Vagina (tissue), 2 donors: ENCODE measurements around the gene ATP8B3. TPM values are rescaled to one million over a fixed set of nuclear protein-coding genes. Genes with fewer than 3 reads are reported as not detected.

Source experiments
- DNase-seq, 2 donors: peaks; one replicate each; pipeline ENCODE4 v3.0.0-alpha.2; 2017; ENCODE audit errors: extremely low spot score in 2 of 2
- H3K27ac ChIP-seq: fragments of 200-600 bp; sonication (generic); one replicate; pipeline ENCODE4 v1.5.1; 2019
- H3K27me3 ChIP-seq: fragments of 200-600 bp; sonication (generic); one replicate; pipeline ENCODE4 v1.5.1; 2019
- H3K36me3 ChIP-seq, 2 donors: fragments of 200-600 bp; sonication (generic); one replicate each; pipeline ENCODE4 v1.5.1; 2017 to 2019
- H3K4me1 ChIP-seq: fragments of 200-600 bp; sonication (generic); one replicate; pipeline ENCODE4 v1.5.1; 2019
- H3K4me3 ChIP-seq, 2 donors: fragments of 200-600 bp; sonication (generic); 1 replicate in 1 of 2; 2 replicates in 1 of 2; pipeline ENCODE4 v1.5.1; 2016 to 2019
- H3K9me3 ChIP-seq: fragments of 200-600 bp; sonication (generic); one replicate; pipeline ENCODE4 v1.5.1; 2019
- CTCF ChIP-seq, 3 experiments: fragments of 450-650 bp in 2 of 3; fragments of 200-600 bp in 1 of 3; sonication (generic) in 1 of 3; IDR thresholded peaks; one replicate each; pipeline ENCODE4 v1.5.1; 2017 to 2019; ENCODE audit warnings: antibody characterized with exemption in 3 of 3, mild to moderate bottlenecking in 2 of 3, moderate library complexity in 2 of 3
- POLR2A ChIP-seq, 2 donors: fragments of 450-650 bp; IDR thresholded peaks; one replicate each; pipeline ENCODE4 v1.6.1; 2017; ENCODE audit warnings: antibody characterized with exemption in 2 of 2, mild to moderate bottlenecking in 2 of 2, moderate library complexity in 2 of 2
- POLR2AphosphoS5 ChIP-seq, 2 donors: sonication (generic); formaldehyde crosslinking; IDR thresholded peaks; one replicate each; pipeline ENCODE4 v1.9.0; 2017; ENCODE audit warnings: antibody characterized with exemption in 2 of 2, mild to moderate bottlenecking in 2 of 2, low read depth in 1 of 2; ENCODE audit not compliant: insufficient read depth in 1 of 2
- intact Hi-C: fragments of 100-400 bp; cut with DNase I; formaldehyde crosslinking; loops from one replicate; pipeline ENCODE4 v1.15.1; 2023
- total RNA-seq: library from RNA; depleted of rRNA; stranded (reverse); fragments of >200 nt; gene quantifications from one replicate; pipeline ENCODE4 v1.2.3, GENCODE V29; 2016

The ATP8B3 gene
- total RNA-seq, 1 donor from 2014 or later: 3.2 TPM

DNA sequence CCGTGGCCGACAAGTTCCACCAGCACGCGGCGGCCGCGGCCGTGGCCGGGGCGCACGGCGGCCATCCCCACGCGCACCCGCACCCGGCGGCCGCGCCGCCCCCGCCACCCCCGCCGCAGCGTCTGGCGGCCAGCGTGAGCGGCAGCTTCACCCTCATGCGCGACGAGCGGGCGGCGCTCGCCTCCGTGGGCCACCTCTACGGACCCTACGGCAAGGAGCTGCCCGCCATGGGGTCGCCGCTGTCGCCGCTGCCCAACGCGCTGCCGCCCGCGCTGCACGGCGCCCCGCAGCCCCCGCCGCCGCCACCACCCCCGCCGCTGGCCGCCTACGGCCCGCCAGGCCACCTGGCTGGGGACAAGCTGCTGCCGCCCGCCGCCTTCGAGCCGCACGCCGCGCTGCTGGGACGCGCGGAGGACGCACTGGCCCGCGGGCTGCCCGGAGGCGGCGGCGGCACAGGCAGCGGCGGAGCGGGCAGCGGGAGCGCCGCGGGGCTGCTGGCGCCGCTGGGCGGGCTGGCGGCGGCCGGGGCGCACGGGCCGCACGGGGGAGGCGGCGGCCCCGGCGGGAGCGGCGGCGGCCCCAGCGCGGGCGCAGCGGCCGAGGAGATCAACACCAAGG lies 57.9 kb downstream of the ATP8B3 start:
- no peak overlapping the region for H3K27ac ChIP-seq
- peaks cover 36% of the 10 kb centered on the region for H3K27me3 ChIP-seq
- H3K4me3 ChIP-seq: no peak overlapping the region
- intact Hi-C loops: no loop called here
- no peaks in the 10 kb centered on the region for H3K36me3 ChIP-seq
- no peaks in the 10 kb centered on the region for H3K9me3 ChIP-seq
- no peak for DNase-seq
- no peak for TF ChIP-seq POLR2AphosphoS5 (IDR thresholded peaks at IDR 0.05; ENCODE audit: insufficient read depth in 1 of 2, low read depth in 1 of 2)
- TF ChIP-seq POLR2A (IDR thresholded peaks at IDR 0.05): no peak
- no peak for TF ChIP-seq CTCF (IDR thresholded peaks at IDR 0.05)
- H3K4me1 ChIP-seq: peaks cover 34% of the 10 kb centered on the region

DNA sequence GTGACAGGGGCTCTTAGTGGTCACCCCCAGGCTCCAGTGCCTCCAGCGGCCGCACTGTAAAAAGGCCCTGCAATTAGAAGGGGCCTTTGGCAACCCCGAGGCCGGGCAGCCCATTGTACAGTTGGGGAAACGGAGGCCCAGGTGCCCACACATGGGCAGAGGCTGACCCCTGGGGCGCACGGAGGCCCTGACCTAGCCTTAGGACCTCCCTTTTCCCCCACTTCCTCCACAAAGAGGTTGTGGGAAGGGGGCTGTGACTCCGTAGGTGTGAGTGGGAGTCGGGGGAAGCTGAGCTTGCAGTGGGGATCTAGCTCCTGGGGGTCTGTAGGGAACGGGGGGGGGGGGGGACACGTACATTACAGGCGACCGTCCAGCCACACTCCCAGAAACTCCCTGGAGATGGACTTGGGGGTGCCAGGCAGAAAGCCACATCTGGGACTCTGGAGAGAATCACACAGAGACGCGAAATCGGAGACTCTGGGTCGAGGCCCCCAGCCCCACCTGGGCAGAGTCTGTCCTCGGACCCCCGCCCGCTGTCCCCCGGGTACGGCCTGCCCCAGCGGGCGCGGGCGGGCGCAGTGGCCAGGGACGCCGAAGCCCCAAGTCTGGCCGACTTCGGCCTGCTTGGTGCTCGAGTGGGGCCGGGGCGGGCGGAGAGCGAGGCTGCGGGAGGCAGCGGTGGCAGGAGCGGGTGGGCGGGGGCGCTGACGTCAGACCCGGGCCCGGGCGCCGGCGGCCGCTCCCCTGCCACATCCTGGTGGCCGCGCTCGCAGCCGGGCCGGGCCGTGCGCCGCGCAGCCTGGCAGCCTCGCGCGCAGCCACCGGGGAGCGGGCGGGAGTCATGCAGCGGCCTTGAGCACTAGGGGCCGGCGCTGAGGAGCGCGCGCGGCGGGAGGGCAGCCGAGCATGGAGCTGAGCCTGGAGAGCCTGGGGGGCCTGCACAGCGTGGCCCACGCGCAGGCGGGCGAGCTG lies 59.0 kb downstream of the ATP8B3 start, which contains the start of gene ONECUT3:
TSS of gene ONECUT3 (plus strand) at position 750 of the 972 bp plus-strand sequence. CDS start at position 907, 157 bp downstream.
- peaks cover 45% of the 10 kb centered on the region for H3K27me3 ChIP-seq
- no peak for DNase-seq
- H3K27ac ChIP-seq: no peak within 1 kb of the TSS
- no peaks in the 10 kb centered on the region for H3K36me3 ChIP-seq
- intact Hi-C loops: no loop called here
- TF ChIP-seq CTCF (IDR thresholded peaks at IDR 0.05) (no peak), POLR2AphosphoS5 (IDR thresholded peaks at IDR 0.05; ENCODE audit: insufficient read depth in 1 of 2, low read depth in 1 of 2) (no peak)
- H3K4me3 ChIP-seq: no peak within 1 kb of the TSS
- H3K4me1 ChIP-seq: peaks cover 44% of the 10 kb centered on the region
- H3K9me3 ChIP-seq: no peaks in the 10 kb centered on the region

GRCh38 chr19:1752009-1752756 lies 59.9 kb downstream of the ATP8B3 start:
- peaks cover 41% of the 10 kb centered on the region for H3K4me1 ChIP-seq
- no peaks in the 10 kb centered on the region for H3K9me3 ChIP-seq
- no peak for DNase-seq
- intact Hi-C loops: no loop called here
- H3K36me3 ChIP-seq: no peaks in the 10 kb centered on the region
- H3K27me3 ChIP-seq: peaks cover 45% of the 10 kb centered on the region
- H3K4me3 ChIP-seq: no peak overlapping the region
- H3K27ac ChIP-seq: no peak overlapping the region
- TF ChIP-seq POLR2AphosphoS5 (IDR thresholded peaks at IDR 0.05; ENCODE audit: insufficient read depth in 1 of 2, low read depth in 1 of 2) (no peak), POLR2A (IDR thresholded peaks at IDR 0.05) (no peak), CTCF (IDR thresholded peaks at IDR 0.05) (no peak)

DNA sequence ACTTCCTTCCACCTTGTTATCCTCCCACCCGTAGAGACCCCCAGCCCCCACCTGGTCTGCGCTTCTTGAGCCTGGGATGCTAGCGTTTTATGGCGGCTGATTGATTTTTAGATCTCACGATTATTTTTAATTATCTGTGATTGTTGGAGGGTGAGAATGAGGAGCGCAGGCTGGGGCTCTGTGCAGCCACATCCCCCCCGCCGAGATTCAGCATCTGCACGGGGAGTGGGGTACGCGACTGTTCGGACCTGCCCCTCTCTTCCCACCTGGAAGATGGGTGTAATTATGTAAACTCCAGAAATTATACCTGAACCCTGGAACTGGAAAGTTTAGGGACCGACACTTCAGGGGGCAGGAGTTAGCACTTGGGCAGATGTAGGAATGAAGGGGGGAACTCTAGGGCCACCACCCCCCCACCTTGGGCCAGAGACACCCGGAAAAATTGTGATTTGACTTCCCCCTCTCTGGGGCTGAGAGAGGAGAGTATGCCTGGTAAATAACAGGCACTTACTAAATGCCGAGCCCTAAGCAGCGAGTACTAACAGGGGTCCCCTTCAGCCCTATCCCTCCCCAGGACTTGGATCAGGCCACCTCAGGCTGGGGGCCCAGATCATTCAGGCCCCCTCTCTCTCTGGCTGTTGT lies 60.6 kb downstream of the ATP8B3 start:
- no peak for DNase-seq
- no peaks in the 10 kb centered on the region for H3K9me3 ChIP-seq
- H3K4me3 ChIP-seq: no peak overlapping the region
- intact Hi-C loops: no loop called here
- no peaks in the 10 kb centered on the region for H3K36me3 ChIP-seq
- peaks cover 46% of the 10 kb centered on the region for H3K27me3 ChIP-seq
- no peak for TF ChIP-seq POLR2A (IDR thresholded peaks at IDR 0.05)
- no peak for TF ChIP-seq CTCF (IDR thresholded peaks at IDR 0.05)
- TF ChIP-seq POLR2AphosphoS5 (IDR thresholded peaks at IDR 0.05; ENCODE audit: insufficient read depth in 1 of 2, low read depth in 1 of 2): no peak
- peaks cover 43% of the 10 kb centered on the region for H3K4me1 ChIP-seq
- no peak overlapping the region for H3K27ac ChIP-seq
